Coronary artery (tissue), 2 donors: ENCODE measurements around the gene FBXO34.

Experiments
- DNase-seq: peaks from one replicate; pipeline ENCODE4 v3.0.0-alpha.2; 2017; ENCODE audit warnings: low spot score
- H3K27ac ChIP-seq, 2 donors: fragments of 200-600 bp; sonication (generic); one replicate each; pipeline ENCODE4 v1.5.1; 2016 to 2019
- H3K4me3 ChIP-seq: fragments of 200-600 bp; sonication (generic); 2 replicates; pipeline ENCODE4 v1.5.1; 2016; ENCODE audit warnings: mild to moderate bottlenecking, moderate library complexity
- CTCF ChIP-seq: fragments of 200-600 bp; sonication (generic); IDR thresholded peaks from one replicate; pipeline ENCODE4 v1.5.1; 2019; ENCODE audit warnings: antibody characterized with exemption

Gene FBXO34

GRCh38 chr14:55239320-55239719 is 31.9 kb upstream of the FBXO34 start:
- no peak for TF ChIP-seq CTCF
- Histone ChIP-seq H3K27ac (no peak overlapping the region), H3K4me3 (no peak overlapping the region)
- DNase-seq, result no peak

- DNase-seq, result no peak
- TF ChIP-seq CTCF, result no peak
- Histone ChIP-seq H3K27ac (no peak overlapping the region), H3K4me3 (peak overlapping the region; percentile 39)
These were observed 30.6 kb upstream of the FBXO34 start for GRCh38 chr14:55240526-55241178.

- TF ChIP-seq CTCF, result no peak
- H3K4me3 ChIP-seq, result no peak overlapping the region
- H3K27ac ChIP-seq, result no peak overlapping the region
- DNase-seq, result no peak
These were observed 29.5 kb upstream of the FBXO34 start for GRCh38 chr14:55241673-55242072.

- Histone ChIP-seq H3K27ac (no peak overlapping the region), H3K4me3 (no peak overlapping the region)
- no peak for DNase-seq
- TF ChIP-seq CTCF, result no peak
These were observed 27.8 kb upstream of the FBXO34 start for GRCh38 chr14:55243386-55243785.

GRCh38 chr14:55243813-55244212 is 27.4 kb upstream of the FBXO34 start:
- no peak for DNase-seq
- Histone ChIP-seq H3K4me3 (no peak overlapping the region), H3K27ac (no peak overlapping the region)
- no peak for TF ChIP-seq CTCF

- peak; percentile 20 for TF ChIP-seq CTCF
- DNase-seq, result no peak
- Histone ChIP-seq H3K27ac (no peak overlapping the region), H3K4me3 (no peak overlapping the region)
These were observed 25.5 kb upstream of the FBXO34 start for GRCh38 chr14:55245657-55246268.

GRCh38 chr14:55248411-55248810 is 22.8 kb upstream of the FBXO34 start:
- Histone ChIP-seq H3K27ac (no peak overlapping the region), H3K4me3 (no peak overlapping the region)
- TF ChIP-seq CTCF, result no peak
- no peak for DNase-seq
